OCI-LY7 (cell line): ENCODE results near the gene CHRM5. TPM values are rescaled to one million over a fixed set of nuclear protein-coding genes. Genes with fewer than 3 reads are reported as not detected.

Experiments
- BruUV-seq: library from RNA; stranded (reverse); fragments of 400-500 nt; replicated peaks from 2 replicates; lab custom pipeline; 2021; lab: Mats Ljungman, UMichigan
- CTCF ChIA-PET: fragments of 300-600 bp; sonication (Branson Sonifier 250); formaldehyde crosslinking; loops from one replicate; lab custom pipeline; 2022; ENCODE audit warnings: antibody characterized with exemption; ENCODE audit not compliant: unreplicated experiment; lab: Charles Lee
- POLR2A ChIA-PET: fragments of 300-600 bp; sonication (Branson Sonifier 250); formaldehyde crosslinking; loops from one replicate; lab custom pipeline; 2022; ENCODE audit warnings: antibody characterized with exemption; lab: Charles Lee
- DNase-seq: peaks from one replicate; pipeline ENCODE4 v3.0.0-alpha.2; 2015; ENCODE audit warnings: low spot score
- H2AFZ ChIP-seq: fragments of 200-600 bp; sonication (generic), shearing (Covaris generic); 2 replicates; pipeline ENCODE4 v1.6.1; 2014; ENCODE audit warnings: mild to moderate bottlenecking, antibody characterized with exemption, low read length, moderate library complexity
- H3K27ac ChIP-seq: fragments of 200-600 bp; sonication (generic); 2 replicates; pipeline ENCODE4 v1.5.1; 2014; ENCODE audit warnings: mixed run types, low read depth, mild to moderate bottlenecking, moderate library complexity, low read length, inconsistent platforms; ENCODE audit not compliant: poor library complexity, severe bottlenecking
- H3K36me3 ChIP-seq: fragments of 200-600 bp; sonication (generic); 2 replicates; pipeline ENCODE4 v1.6.1; 2014; ENCODE audit warnings: mild to moderate bottlenecking, antibody characterized with exemption, low read length, moderate library complexity, mixed read lengths; ENCODE audit not compliant: insufficient read depth
- H3K4me1 ChIP-seq: fragments of 200-600 bp; sonication (generic); 2 replicates; pipeline ENCODE4 v1.5.1; 2014; ENCODE audit warnings: mild to moderate bottlenecking, low read length; ENCODE audit not compliant: insufficient read depth, poor library complexity, severe bottlenecking
- H3K4me2 ChIP-seq: fragments of 200-600 bp; sonication (generic); 2 replicates; pipeline ENCODE4 v1.6.1; 2014; ENCODE audit warnings: mild to moderate bottlenecking, low read length
- H3K4me3 ChIP-seq: fragments of 200-600 bp; sonication (generic); 2 replicates; pipeline ENCODE4 v1.5.1; 2014; ENCODE audit warnings: mild to moderate bottlenecking, low read depth, low read length; ENCODE audit not compliant: poor library complexity, severe bottlenecking
- H3K79me2 ChIP-seq: fragments of 200-600 bp; sonication (generic); 2 replicates; pipeline ENCODE4 v1.6.1; 2016; ENCODE audit warnings: low read depth, mild to moderate bottlenecking, low read length, moderate library complexity, mixed read lengths; ENCODE audit not compliant: insufficient read depth
- H3K9me2 ChIP-seq: fragments of 200-600 bp; sonication (generic); 2 replicates; pipeline ENCODE4 v1.6.1; 2016; ENCODE audit warnings: mild to moderate bottlenecking, low read length, mixed read lengths; ENCODE audit not compliant: insufficient read depth
- H3K9me3 ChIP-seq: fragments of 200-600 bp; sonication (generic); 2 replicates; pipeline ENCODE4 v1.6.1; 2014; ENCODE audit warnings: mild to moderate bottlenecking, mixed run types, low read length, mixed read lengths
- H4K20me1 ChIP-seq: fragments of 200-600 bp; sonication (generic); 2 replicates; pipeline ENCODE4 v1.6.1; 2014; ENCODE audit warnings: mild to moderate bottlenecking, antibody characterized with exemption, low read length, moderate library complexity, mixed read lengths; ENCODE audit not compliant: insufficient read depth
- CTCF ChIP-seq: fragments of 200-600 bp; sonication (generic); conservative IDR thresholded peaks from 2 replicates; pipeline ENCODE4 v1.5.1; 2014; ENCODE audit warnings: mild to moderate bottlenecking, antibody characterized with exemption, low read length, moderate library complexity, mixed read lengths
- EZH2phosphoT487 ChIP-seq: fragments of 200-600 bp; sonication (generic); IDR thresholded peaks from 2 replicates; pipeline ENCODE4 v1.6.1; 2018; ENCODE audit warnings: low read depth, borderline replicate concordance, mild to moderate bottlenecking, mixed run types, antibody characterized with exemption, low read length, moderate library complexity, mixed read lengths
- intact Hi-C: fragments of 100-400 bp; cut with micrococcal nuclease; formaldehyde crosslinking; loops from one replicate; pipeline ENCODE4 v1.10.0; 2022; ENCODE audit not compliant: unreplicated experiment
- total RNA-seq, 2 experiments: library from RNA; depleted of rRNA in 1 of 2; stranded (reverse); fragments of >200 nt in 1 of 2; shearing (Covaris generic) in 1 of 2; gene quantifications; 2 replicates each; pipeline ENCODE4 v1.2.3, GENCODE V29; 2014 to 2022

CHRM5 gene
- total RNA-seq, 2 experiments from 2014 or later: not detected

DNA sequence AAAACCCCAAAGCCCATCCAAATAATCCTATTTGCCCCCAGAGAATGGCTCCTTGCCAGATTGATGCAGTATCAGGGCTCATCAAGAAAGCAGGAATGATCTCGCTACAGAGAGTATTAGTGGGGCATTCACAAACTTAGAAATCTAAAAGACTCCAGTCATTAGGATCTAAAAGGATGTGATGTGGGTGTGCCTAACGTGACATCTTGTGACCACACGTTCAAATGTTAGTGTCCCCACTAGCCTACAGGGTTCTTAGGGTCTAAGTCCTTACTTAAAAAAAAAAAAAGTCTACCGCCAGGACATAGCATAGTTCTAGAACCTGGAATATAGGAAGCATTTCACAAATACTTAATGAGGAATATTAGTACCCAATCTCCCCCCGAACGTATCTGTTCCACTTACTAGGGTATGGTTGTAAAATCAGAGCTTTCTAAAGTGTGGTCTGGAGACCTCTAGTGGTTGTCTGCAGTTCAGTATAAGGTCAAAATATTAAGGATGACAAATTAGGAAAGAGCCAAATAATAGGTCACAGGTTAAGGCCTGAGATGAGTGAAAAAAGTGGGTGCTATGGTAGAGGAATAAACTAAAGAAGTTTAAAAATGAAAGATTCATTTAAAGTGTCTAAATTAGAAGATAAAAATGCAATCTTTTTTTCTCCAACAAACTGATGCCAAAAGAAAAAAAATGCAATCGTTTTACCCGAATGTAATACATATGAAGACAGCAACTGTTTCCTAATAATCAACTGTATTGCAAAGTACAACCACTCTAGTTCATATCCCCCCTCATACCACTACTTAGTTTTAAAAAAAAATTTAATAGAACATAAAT lies 4.2 kb upstream of the CHRM5 start:
- Histone ChIP-seq H4K20me1 (no peaks in the 10 kb centered on the region), H3K36me3 (no peaks in the 10 kb centered on the region), H3K4me1 (no peaks in the 10 kb centered on the region), H3K9me3 (no peaks in the 10 kb centered on the region), H3K4me3 (no peak overlapping the region), H3K27ac (no peak overlapping the region), H3K9me2 (no peaks in the 10 kb centered on the region), H2AFZ (no peak overlapping the region), H3K4me2 (no peak overlapping the region), H3K79me2 (no peaks in the 10 kb centered on the region)
- ChIA-PET CTCF (interaction anchor here (1.0 kb wide), 1 partner anchor 10 kb away, joined by 3 read pairs; no protein-coding TSS in a partner anchor), POLR2A (interaction anchor here (0.7 to 1.0 kb wide), 2 partner anchors 29 to 528 kb away, joined by 3 read pairs; no protein-coding TSS in a partner anchor)
- TF ChIP-seq EZH2phosphoT487: no peak
- TF ChIP-seq CTCF: peak; percentile 95
- intact Hi-C loops: loop anchor here (1.0 kb wide), 1 partner anchor 228 kb away; no protein-coding TSS in a partner anchor
- no TSS peak for BruUV-seq
- DNase-seq: peak; percentile 45

DNA sequence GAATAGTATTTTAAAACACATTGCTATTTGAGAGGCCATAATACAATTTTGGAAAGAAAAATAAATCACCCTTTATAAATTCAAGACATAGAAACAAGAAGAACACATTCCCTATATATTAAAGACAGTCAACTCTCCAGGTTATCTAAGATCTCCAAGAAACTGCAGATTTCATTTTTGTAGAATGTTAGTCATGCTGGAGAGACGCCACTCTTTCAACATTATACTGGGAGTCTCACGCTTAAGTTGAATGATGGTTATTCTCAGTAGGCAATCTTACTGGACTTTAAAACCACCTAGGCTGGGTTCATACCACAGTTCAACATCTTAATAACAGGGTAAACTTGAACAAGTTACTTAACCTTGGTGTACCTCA lies 3.6 kb upstream of the CHRM5 start:
- Histone ChIP-seq H3K9me3 (no peaks in the 10 kb centered on the region), H3K27ac (no peak overlapping the region), H3K9me2 (no peaks in the 10 kb centered on the region), H2AFZ (no peak overlapping the region), H3K4me1 (no peaks in the 10 kb centered on the region), H3K79me2 (no peaks in the 10 kb centered on the region), H3K36me3 (no peaks in the 10 kb centered on the region), H4K20me1 (no peaks in the 10 kb centered on the region), H3K4me2 (no peak overlapping the region), H3K4me3 (no peak overlapping the region)
- TF ChIP-seq EZH2phosphoT487 (no peak), CTCF (no peak)
- intact Hi-C loops: loop anchor here (1.0 kb wide), 1 partner anchor 228 kb away; no protein-coding TSS in a partner anchor
- POLR2A ChIA-PET: interaction anchor here (0.7 to 1.0 kb wide), 2 partner anchors 30 to 527 kb away, joined by 3 read pairs; no protein-coding TSS in a partner anchor
- DNase-seq: no peak
- CTCF ChIA-PET: interaction anchor here (1.0 kb wide), 1 partner anchor 9 kb away, joined by 3 read pairs; no protein-coding TSS in a partner anchor
- BruUV-seq: no TSS peak
